Endothelial cell of umbilical vein (primary cell): ENCODE results near the gene ADGRD1. TPM values are rescaled to one million over a fixed set of nuclear protein-coding genes. Genes with fewer than 3 reads are reported as not detected.

Source experiments
- BruUV-seq: library from RNA; stranded (reverse); fragments of 400-500 nt; replicated peaks from 2 replicates; lab custom pipeline; 2021; lab: Mats Ljungman, UMichigan
- CTCF ChIA-PET: fragments of 300-600, 350-600 bp; sonication (Branson Sonifier 250); formaldehyde crosslinking; loops from one replicate; lab custom pipeline; 2021; ENCODE audit warnings: antibody characterized with exemption, inconsistent platforms; lab: Charles Lee
- POLR2A ChIA-PET: fragments of 300-600, 350-600 bp; sonication (Branson Sonifier 250); formaldehyde crosslinking; loops from one replicate; lab custom pipeline; 2021; ENCODE audit warnings: antibody characterized with exemption, inconsistent platforms; lab: Charles Lee
- DNase-seq: peaks from one replicate; pipeline ENCODE4 v3.0.0-alpha.2; 2011; ENCODE audit warnings: low read depth, low spot score
- FAIRE-seq: peaks from 2 replicates; lab custom pipeline; 2011; peaks lifted over from hg19 to GRCh38; lab: Jason Lieb, UNC
- H2AFZ ChIP-seq: 2 replicates; pipeline ENCODE4 v1.6.0; 2012; ENCODE audit warnings: low read depth, low read length, control low read depth, inconsistent platforms
- H3K27ac ChIP-seq: 2 replicates; pipeline ENCODE4 v1.5.1; 2011; ENCODE audit warnings: low read depth, mild to moderate bottlenecking, control low read depth, low read length, moderate library complexity; ENCODE audit not compliant: insufficient read depth
- H3K27me3 ChIP-seq, 2 experiments: 2 replicates each; pipeline versions ENCODE4 v1.6.0 to v1.6.1; 2011; ENCODE audit warnings: low read length in 2 of 2, mixed read lengths in 1 of 2; ENCODE audit not compliant: control insufficient read depth in 2 of 2, insufficient read depth in 2 of 2
- H3K36me3 ChIP-seq, 2 experiments: 2 replicates in 1 of 2; 3 replicates in 1 of 2; pipeline ENCODE4 v1.5.1; 2011; ENCODE audit warnings: low read length in 2 of 2, mild to moderate bottlenecking in 1 of 2, moderate library complexity in 1 of 2; ENCODE audit not compliant: control insufficient read depth in 2 of 2, insufficient read depth in 2 of 2; ENCODE audit errors: extremely low read depth in 1 of 2
- H3K4me1 ChIP-seq: 3 replicates; pipeline ENCODE4 v1.5.1; 2011; ENCODE audit warnings: mild to moderate bottlenecking, low read length; ENCODE audit not compliant: control insufficient read depth, insufficient read depth; ENCODE audit errors: extremely low read depth
- H3K4me2 ChIP-seq: 2 replicates; pipeline ENCODE4 v1.6.1; 2011; ENCODE audit warnings: low read length, control low read depth, mixed read lengths; ENCODE audit not compliant: insufficient read depth
- H3K4me3 ChIP-seq, 3 experiments: fragments of 200-600 bp in 1 of 3; sonication (generic), shearing (Covaris generic) in 1 of 3; replicated peaks in 1 of 3; 2 replicates each; pipeline ENCODE4 v1.5.1; 2011 to 2016; ENCODE audit warnings: control low read depth in 3 of 3, low read length in 3 of 3, mild to moderate bottlenecking in 2 of 3, inconsistent platforms in 1 of 3, low read depth in 1 of 3, moderate library complexity in 1 of 3; ENCODE audit not compliant: insufficient read depth in 1 of 3
- H3K79me2 ChIP-seq: 2 replicates; pipeline ENCODE4 v1.6.0; 2012; ENCODE audit warnings: low read length, inconsistent platforms; ENCODE audit not compliant: control insufficient read depth, insufficient read depth
- H3K9ac ChIP-seq: replicated peaks from 2 replicates; pipeline ENCODE3; 2011; ENCODE audit warnings: low read length, control low read depth; ENCODE audit not compliant: insufficient read depth; ENCODE audit errors: extremely low read depth
- H3K9me1 ChIP-seq: replicated peaks from 3 replicates; pipeline ENCODE4 v1.6.0; 2011; ENCODE audit warnings: mild to moderate bottlenecking, low read length; ENCODE audit not compliant: control insufficient read depth, insufficient read depth; ENCODE audit errors: extremely low read depth
- H3K9me3 ChIP-seq: replicated peaks from 2 replicates; pipeline ENCODE4 v1.5.1; 2012; ENCODE audit warnings: low read length, inconsistent platforms; ENCODE audit not compliant: control insufficient read depth, insufficient read depth
- H4K20me1 ChIP-seq: replicated peaks from 2 replicates; pipeline ENCODE3; 2011; ENCODE audit warnings: mild to moderate bottlenecking, low read length; ENCODE audit not compliant: control insufficient read depth, insufficient read depth; ENCODE audit errors: extremely low read depth
- CTCF ChIP-seq, 2 donors: IDR thresholded peaks; 1 replicate in 1 of 2; 2 replicates in 1 of 2; pipeline ENCODE4 v1.5.1; 2011; ENCODE audit warnings: low read length in 2 of 2, mild to moderate bottlenecking in 2 of 2, moderate library complexity in 2 of 2, control low read depth in 1 of 2, inconsistent platforms in 1 of 2, low read depth in 1 of 2; ENCODE audit not compliant: insufficient read depth in 1 of 2; ENCODE audit errors: extremely low read depth in 1 of 2
- EZH2 ChIP-seq: IDR thresholded peaks from 2 replicates; pipeline ENCODE4 v1.6.1; 2012; ENCODE audit warnings: borderline replicate concordance, low read depth, mild to moderate bottlenecking, moderate library complexity, low read length, inconsistent platforms; ENCODE audit not compliant: severe bottlenecking
- FOS ChIP-seq: IDR thresholded peaks from 2 replicates; pipeline ENCODE4 v1.6.1; 2011; ENCODE audit warnings: mild to moderate bottlenecking, low read length, moderate library complexity, borderline replicate concordance; ENCODE audit not compliant: insufficient read depth
- GATA2 ChIP-seq: IDR thresholded peaks from 2 replicates; pipeline ENCODE4 v1.7.0; 2011; ENCODE audit warnings: low read depth, mild to moderate bottlenecking, moderate library complexity, mixed read lengths, low read length; ENCODE audit not compliant: insufficient read length, insufficient read depth
- JUN ChIP-seq: IDR thresholded peaks from 2 replicates; pipeline ENCODE4 v1.6.1; 2011; ENCODE audit warnings: borderline replicate concordance, low read depth; ENCODE audit not compliant: insufficient read length, insufficient read depth
- MYC ChIP-seq: IDR thresholded peaks from one replicate; pipeline ENCODE4 v1.6.1; 2011; ENCODE audit warnings: mild to moderate bottlenecking, low read depth, low read length
- POLR2A ChIP-seq: IDR thresholded peaks from 2 replicates; pipeline ENCODE4 v1.6.1; 2012; ENCODE audit warnings: low read depth, mild to moderate bottlenecking, control low read depth, low read length
- POLR2AphosphoS5 ChIP-seq: IDR thresholded peaks from 2 replicates; pipeline ENCODE4 v1.6.1; 2012; ENCODE audit warnings: low read depth, mild to moderate bottlenecking, control low read depth, low read length, moderate library complexity; ENCODE audit not compliant: insufficient read depth
- dilution Hi-C: fragments of 300-500 bp; cut with MboI; formaldehyde crosslinking; loops from one replicate; pipeline ENCODE4 v1.15.0; 2019; ENCODE audit warnings: low sequenced_read_pairs; ENCODE audit not compliant: extremely low pct_ligation_motif_present
- intact Hi-C: fragments of 100-400 bp; cut with micrococcal nuclease; formaldehyde crosslinking; loops from one replicate; pipeline ENCODE4 v1.10.0; 2022
- polyA plus RNA-seq, 4 experiments: library from polyadenylated mRNA; depleted of rRNA in 3 of 4; stranded (reverse) in 3 of 4; unstranded in 1 of 4; fragments of >200 nt; gene quantifications; 2 replicates each; pipeline versions ENCODE4 v1.2.1 to v1.2.3, GENCODE V29; 2011 to 2012; ENCODE audit warnings: missing spikeins in 1 of 4
- total RNA-seq: library from RNA; stranded (reverse); gene quantifications from 2 replicates; pipeline ENCODE4 v1.2.3, GENCODE V29; 2021
- TF ChIP-seq, protein P1 (sequence below): IDR thresholded peaks from 2 replicates; pipeline ENCODE4 v1.6.1; 2011; ENCODE audit not compliant: insufficient read depth, insufficient read length

The ADGRD1 gene
- total and polyA plus RNA-seq, 2 donors (not counting 3 experiments of a cell fraction or from before 2014, with no cell fraction given) = 0.07 TPM; not detected in 1

GRCh38 chr12:131033886-131034482 is 80.3 kb downstream of the ADGRD1 start:
- no peaks in the 10 kb centered on the region for H3K9me3 ChIP-seq
- no peak overlapping the region for H3K4me2 ChIP-seq
- no peaks in the 10 kb centered on the region for H4K20me1 ChIP-seq
- no TSS peak for BruUV-seq
- no peak overlapping the region for H3K4me3 ChIP-seq
- intact Hi-C loops = no loop called here
- FAIRE-seq = no peak
- H3K36me3 ChIP-seq = no peaks in the 10 kb centered on the region
- H3K27me3 ChIP-seq = no peaks in the 10 kb centered on the region
- CTCF ChIA-PET = no interaction called here
- H3K9me1 ChIP-seq = no peaks in the 10 kb centered on the region
- no peak overlapping the region for H2AFZ ChIP-seq
- dilution Hi-C loops = no loop called here
- no peak for DNase-seq
- H3K9ac ChIP-seq = no peak overlapping the region
- no peak overlapping the region for H3K27ac ChIP-seq
- POLR2A ChIA-PET = no interaction called here
- H3K79me2 ChIP-seq = no peaks in the 10 kb centered on the region
- TF ChIP-seq GATA2 (no peak), MYC (no peak), FOS (no peak), JUN (no peak), CTCF (IDR thresholded peaks at IDR 0.05; ENCODE audit: extremely low read depth in 1 of 2, insufficient read depth in 1 of 2, low read depth in 1 of 2, low read length in 2 of 2) (no peak), POLR2A (no peak), POLR2AphosphoS5 (no peak), EZH2 (no peak)
- TF ChIP-seq, protein P1, sequence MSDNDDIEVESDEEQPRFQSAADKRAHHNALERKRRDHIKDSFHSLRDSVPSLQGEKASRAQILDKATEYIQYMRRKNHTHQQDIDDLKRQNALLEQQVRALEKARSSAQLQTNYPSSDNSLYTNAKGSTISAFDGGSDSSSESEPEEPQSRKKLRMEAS = no peak
- no peaks in the 10 kb centered on the region for H3K4me1 ChIP-seq
